ENCODE data around the gene ATP5PB.

Gene ATP5PB

DNA sequence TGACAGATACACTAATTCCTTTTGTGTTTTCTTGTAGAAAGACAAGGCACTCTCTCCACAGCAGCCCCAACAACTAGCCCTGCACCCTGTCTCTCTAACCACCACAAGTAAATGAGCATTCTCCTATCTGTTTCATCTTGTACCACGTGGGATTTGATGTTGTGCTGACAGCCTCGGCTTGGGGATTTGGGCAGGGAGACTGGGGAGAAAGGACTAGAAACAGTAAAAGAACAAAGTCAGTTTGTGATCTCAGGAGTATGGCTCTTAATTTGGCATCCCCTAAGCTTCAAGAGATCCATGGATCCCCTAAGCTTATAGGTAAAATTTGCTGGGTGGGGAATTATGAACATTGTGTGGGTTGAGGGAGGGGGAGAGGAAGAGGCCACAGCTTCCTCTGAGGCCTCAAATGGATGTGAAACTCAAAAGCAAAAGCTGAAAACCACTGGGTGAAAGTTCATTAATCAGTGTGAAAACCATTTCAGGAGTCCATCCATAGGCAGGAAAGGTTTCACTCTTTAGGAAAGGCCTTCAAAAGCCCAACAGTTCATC, 27.6 kb downstream of the ATP5PB start:
- no peak for DNase-seq

DNA sequence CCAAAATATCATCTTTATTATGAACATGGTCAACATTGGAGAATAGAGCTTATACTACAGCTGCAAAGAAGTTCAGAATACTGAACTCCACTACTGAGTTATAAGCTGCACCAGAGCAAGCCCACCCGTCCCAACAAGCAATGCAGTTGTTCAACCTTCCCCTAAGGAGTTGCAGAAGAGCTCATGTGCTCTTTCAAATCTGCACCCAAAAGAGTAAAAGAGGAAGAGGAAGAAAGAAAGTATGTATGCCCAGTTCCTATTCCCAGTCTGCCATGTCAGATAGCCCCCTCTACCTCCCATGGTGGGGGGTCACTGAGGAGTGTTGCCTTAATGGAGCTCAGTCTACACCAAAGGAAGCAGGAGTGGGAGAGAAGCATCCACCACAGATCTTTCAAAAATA, 31.4 kb downstream of the ATP5PB start:
- no peak for DNase-seq

DNA sequence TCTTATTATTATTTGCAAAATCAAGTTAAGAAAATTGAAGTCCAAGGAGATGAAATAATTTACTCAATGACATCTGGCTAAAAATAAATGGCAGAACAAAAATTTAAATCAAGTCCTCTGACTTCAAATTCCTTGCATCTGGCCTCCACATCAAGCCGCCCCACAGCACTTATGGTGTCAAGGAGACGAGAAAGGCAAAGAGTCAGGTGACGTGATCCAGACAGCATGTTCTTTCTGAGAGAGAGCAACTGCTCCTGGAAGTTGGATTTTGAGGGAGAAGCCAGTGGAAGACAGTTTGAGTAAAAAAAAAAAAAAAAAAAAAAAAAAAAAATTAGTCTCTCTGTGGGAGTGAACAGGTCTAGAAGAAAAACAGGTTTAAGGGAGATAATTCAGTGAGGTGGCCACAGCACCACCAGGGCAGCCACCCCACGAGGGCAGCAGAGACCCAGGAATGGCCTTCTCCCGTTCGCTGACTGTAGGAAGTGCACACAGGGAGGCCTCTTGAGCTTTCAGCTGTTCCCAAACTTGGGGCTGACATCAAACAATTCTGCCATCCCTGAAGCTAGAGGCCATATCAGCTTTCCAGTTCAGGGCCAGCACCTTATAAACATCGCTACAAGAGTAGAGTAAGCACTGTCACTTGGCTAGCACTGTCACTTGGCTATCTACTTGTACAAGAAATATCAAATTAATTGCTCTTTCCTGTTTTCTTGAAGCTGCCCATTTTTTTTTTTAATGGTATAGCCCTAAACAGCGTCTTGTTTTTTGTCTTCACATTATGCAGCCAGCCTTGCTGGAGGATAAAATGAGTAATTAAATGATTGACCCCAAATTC, 32.3 kb downstream of the ATP5PB start:
- no peak for DNase-seq

DNA sequence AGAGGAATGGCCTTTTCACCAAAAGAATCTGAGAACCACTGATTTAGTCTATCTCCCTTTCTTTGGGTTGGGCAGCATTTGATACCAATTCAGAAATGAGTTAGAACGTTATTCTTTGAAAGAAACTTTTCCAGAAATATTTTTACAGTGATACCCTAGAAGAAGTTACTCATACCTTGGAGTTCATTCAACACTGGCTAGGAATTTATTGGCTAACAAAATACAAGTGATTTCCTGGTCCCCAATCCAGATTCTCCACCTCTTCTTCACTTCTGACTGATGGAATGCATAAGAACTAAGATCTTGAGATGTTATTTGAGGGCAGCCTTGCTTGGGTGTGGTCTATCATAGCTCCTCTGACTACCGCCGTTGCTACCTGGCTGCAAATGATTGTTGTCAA, 33.9 kb downstream of the ATP5PB start:
- DNase-seq, result no peak

DNA sequence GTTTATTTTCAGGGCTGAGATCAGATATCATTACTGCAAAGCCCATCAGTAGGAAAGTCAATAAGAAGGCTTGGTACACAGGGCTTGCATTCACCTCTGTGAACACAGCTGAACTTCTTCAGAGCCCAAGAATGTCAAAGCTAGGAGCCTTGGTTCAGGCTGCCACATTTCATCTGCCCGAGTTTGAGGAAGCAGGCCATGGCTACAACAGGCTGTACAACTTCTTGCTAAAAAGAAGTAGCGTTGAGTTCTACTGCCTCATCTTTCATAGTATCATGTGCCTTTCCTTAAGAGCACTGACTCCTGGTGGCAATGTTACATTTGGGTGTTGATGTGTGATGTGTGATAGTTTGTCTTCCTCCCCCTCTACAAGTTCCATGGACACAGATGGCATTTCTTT, 34.6 kb downstream of the ATP5PB start:
- DNase-seq, result no peak

DNA sequence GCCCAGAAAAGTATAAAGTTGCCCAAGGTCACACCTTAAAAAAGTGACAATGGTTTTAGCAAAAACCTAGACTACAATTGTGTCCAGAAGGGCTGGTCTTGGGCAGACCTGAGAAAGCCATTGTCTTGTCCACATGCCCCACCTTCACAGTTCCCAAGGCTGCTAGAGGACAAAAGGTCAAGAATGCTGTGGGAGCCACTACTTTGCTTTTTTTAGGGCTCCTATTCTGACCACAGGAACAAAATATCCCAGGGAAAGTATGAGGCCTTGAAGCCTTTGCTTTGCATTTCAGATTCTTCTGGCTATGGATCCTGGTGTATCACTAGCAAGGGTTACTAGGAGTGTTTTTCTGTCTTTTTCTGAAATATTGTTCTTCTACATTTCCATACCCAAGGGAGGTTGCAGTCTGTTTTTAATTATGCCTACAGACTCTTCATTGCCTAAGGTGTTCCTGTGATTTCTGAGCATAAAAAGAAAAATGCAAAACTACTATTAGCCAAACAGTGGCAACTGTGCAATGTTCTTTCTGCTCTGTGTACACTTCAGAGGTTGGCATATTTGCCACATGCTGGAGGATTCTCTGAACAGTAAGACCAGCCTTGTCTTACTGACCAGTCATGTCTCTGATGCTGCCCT, 35.2 kb downstream of the ATP5PB start:
- no peak for DNase-seq

DNA sequence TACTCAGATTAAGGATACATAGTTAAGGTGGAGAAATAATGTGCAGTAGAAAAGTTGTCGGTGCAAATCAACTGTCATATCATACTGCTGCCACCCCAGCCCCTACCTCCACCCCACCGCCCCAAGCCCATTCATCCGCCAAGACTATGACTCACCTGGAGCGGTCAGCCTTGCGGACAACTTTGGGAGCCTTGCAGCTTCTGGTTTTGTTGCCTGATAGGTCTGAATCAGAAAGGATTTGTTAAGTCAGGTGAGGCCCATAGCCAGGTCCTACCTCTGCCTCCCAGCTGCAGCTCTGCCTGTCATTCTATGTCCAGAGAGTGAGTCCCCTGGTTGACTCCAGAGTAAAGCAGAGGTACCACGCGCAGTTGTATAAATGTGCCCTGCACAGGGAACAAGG, 37.2 kb downstream of the ATP5PB start:
- no peak for DNase-seq

DNA sequence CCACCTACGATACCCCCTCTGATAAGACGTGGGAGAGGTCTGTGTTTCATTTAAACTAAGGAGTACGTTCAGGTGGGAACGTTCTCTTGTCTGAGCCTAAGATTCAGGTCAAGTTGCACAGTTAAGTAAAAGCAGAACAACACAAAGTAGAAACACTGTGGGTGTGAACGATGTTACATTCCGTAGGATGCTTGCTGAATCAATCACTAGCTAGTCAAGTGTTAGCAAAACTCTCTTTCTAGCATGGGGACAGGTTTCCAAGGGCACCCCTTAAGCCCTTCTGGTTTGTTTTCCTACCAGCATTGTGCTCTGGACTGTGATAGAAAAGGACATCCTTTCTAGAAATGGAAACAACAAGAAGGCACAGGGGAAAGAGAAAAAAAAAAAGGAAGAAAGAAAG, 37.9 kb downstream of the ATP5PB start:
- DNase-seq, result no peak

DNA sequence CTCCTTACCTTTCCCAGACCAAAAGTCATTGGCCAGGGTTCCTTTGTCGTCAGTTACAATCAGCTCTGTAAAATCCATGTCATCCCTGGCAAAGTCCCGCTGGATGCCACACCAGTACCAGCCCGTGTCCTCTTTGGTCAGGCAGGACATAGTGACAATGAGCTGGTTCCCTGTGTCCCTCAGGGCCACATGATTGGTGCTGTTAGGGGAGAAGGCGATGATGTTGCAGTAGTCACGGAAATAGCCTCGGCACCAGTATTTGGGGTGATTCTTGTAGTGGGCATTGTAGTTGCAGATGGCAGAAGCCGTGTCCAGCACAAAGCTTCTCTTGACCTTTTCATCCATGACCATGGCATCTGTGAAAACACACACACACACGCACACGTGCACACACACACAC, 39.4 kb downstream of the ATP5PB start:
- DNase-seq, result no peak

DNA sequence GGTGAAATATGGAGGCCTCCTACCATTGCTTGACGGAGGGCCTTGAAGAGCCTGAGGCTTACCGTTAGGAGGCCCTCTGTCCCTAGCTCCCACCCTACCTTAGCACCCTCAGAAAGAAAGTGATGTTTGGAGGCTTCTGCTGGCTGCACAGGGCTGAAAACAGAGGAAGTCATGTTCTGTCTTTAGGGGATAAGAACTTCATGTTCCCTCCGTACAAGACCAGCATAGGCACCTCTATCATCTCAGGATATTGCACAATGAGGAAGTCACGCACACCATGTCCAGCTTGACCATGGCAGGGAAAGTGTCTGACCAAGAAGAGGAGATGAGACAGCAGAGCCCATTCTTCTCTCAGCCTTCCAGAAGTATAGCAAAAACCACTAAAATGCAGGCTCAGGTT, 40.3 kb downstream of the ATP5PB start:
- no peak for DNase-seq

DNA sequence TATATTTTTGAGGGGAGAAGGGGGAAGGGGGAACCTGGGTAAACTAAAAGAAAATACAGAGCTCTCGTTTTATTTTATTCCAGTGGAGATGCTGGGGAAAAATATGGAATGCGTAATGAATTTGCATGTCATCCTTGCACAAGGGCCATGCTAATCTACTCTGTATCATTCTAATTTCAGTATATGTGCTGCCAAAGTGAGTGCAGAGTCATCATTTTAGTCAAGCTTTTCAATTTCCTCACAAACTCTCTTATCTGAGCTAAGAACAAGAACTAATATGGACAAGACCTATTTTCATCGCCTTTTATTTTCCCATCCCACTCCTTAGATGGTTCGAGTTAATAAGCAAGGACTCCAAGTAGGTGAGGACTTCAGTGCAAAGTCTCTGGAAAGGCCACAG, 41.0 kb downstream of the ATP5PB start:
- no peak for DNase-seq

DNA sequence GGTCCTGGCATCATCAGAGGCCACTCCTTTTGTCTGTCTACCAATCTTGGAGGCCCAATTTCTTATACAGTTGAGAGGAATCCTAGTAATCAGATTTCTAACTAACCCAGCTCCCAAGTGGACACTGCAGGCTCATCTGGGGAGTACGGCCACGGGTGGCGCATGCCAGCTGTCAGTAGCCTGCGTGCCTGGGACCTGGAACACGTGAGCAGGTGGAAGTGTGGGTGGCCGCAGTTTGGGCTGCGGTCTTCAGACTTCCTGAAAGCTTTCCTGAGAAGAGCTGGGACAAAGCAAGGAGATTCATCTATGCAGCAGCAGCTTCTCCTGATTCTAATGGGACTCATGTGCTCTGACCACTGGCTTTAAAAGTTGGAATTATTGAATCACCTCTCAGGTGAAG, 41.8 kb downstream of the ATP5PB start:
- DNase-seq, result no peak

DNA sequence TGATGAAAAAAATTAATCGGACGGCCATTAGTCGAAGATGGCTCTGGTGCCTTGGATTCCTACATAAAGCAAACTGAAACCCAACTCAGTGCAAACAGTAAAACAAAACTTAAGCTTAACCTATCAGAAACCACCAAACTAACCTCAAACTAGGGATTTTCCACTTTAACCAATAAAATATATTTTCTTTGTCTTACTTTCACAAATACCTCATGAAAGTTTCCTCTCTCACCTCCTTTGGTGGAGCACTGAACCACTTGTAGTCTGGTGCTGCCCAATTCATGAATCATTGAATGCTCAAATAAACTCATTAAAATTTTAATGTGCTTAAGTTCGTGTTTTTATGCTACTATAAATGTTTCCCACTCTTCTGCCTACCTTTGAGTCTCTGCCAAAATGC, 47.1 kb downstream of the ATP5PB start:
- no peak for DNase-seq

DNA sequence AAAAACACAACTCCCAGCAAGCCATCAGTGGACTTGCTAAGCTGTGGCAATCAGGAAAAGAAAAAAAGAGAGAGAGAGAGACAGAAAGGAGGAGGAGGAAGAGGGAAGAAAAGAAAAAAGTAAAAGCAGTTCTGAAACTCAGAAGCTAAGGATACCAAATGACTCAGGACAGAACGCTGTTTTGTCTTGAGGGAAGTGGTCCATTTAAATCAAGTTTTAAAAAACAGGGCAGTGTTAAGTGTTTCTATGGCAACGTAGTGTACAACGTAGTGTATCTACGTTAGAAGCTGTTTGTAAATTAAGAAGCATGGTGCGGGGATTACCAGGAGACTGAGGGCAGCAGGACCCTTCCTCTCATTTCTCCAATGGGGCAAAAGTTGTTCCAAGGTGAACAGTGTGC, 48.3 kb downstream of the ATP5PB start:
- no peak for DNase-seq

DNA sequence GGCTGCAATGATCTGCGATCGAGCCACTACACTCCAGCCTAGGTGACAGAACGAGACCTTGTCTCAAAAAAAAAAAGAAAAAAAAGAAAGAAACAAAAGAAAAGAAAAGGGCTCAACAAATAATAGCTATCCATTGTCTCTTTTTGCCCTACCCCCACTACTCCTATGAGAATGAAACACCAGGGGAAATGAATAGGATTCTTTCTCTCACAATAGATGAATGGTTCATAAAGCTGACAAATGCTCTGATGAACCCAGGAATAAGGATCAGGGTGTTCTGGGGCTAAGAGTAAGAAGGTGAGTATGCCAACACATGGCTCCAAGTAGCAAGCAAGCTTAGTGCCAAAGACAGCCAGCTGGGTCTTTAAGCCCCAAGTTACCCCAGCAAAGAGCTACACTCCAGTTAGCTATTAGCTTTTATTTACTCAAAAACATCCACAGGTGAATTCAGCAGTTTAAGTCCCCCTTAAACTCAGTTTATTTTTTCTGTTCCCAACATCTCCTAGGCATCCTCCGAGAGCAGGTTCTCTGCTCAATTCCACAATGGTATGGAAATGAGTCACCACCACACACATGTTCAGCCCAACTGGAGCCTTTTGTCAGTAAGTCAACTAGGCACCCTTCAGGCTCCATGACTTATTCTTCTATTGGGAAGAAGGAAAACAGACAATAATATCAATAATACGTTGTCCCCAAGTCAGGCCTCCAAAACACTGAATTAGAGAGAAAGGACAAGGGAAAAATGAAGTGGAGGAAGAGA, 49.9 kb downstream of the ATP5PB start:
- DNase-seq, result no peak

DNA sequence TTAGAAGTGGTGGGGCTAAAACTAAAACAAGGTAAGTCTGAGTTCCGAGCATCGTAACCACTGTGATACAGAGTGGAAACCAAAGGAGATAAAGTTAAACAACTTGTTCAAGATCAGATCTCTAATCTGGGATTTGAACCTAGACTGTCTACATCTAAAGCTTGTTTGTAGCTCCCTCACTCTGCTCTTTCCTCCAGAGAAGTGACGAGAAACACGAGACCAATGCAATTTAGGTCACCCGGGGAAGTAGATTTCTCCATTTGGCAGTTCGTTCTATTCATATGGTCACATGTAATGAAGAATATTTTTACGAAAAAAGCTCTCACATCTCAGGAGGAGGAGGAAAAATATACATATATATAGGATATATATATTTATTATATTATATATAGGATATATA, 52.4 kb downstream of the ATP5PB start:
- DNase-seq, result no peak

DNA sequence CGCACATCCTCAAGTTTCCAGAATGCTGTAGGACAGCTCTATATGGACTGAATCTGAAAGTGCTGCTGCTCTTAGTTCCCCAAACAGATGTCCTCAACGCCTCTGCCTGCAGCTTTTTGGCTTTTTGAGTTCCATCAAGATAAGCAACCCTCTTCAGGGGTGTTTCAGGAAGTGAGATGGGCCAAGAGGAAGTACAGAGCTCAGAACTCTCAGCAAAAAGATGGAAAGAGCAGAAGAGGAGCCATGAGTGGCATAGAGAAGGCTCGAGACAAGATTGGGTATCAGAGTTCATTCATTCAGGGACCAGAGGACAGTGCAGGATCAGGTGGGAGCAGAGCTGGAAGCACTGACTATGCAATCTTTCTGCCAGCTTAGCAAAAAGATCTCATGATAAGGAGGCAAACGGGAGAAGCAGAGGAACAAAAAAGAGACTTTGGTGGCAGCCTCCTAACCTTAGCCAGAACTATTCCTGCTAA, 54.4 kb downstream of the ATP5PB start, which contains the start of the genes ADORA3 and TMIGD3:
Gene ADORA3, minus strand, starts transcription at position 49 of the 476 bp plus-strand sequence. CDS start 279 bp downstream, outside the sequence.
Gene TMIGD3, minus strand, starts transcription at position 49 of the 476 bp plus-strand sequence. CDS start 279 bp downstream, outside the sequence.
- DNase-seq, result peak; percentile 73

DNA sequence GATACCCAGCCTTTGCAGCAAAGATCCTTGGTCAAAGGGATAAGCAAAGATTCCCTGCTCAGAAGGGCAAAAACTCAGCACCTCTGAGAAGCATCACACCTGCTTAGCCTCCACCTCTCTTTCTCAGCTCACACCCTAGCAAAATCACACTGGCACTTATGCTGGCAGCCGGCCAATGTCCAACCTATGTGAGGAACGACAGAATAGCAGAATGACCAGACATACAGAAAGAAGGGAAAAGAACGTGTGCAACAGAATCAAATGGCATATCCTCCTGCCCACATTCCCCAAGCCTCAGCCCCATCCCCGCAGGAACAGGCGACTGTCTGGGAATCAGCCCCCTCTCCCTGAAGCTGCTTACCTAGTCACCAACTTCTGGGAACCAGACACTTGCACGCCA, 54.8 kb downstream of the ATP5PB start:
- DNase-seq, result no peak

DNA sequence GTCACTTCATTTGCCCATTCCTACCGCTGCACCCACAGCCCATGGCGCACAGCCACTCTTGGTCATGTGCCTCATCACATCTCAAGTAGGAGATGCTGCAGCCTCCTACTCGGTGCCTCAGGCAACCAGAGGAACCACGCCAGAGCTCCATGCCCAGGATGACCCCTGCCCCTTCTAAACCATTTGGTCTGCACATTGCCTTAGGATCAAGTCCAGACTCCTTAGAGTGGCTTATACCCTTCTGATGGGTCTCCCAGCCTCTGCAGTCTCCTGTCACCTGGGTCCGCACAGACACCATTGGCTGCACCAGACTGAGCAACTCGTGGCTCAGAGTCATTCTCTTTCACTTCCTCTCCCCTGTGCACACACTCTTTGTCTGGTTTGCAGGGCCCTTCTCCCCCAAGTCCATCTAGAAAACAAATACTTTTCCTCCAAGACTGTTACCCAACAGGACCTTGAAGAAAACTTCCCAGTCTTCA, 56.4 kb downstream of the ATP5PB start:
- peak; percentile 21 for DNase-seq

DNA sequence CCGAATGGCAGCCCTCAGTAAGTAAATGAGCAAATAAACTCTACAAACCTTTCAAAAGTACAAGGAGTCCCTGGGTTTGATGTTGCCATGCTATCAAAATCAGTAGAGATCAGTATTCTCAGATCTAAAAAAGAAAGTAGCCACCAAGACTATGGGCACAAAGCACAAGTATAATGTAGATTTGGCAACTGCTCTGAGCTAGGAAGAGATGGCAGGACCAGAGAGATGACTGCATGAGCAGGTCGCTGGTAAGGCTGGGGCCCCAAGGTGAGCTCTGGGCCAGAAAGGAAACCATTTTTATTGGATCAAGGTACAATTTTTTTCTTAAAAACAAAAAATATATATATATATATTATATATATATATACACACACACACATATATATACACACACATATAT, 57.3 kb downstream of the ATP5PB start:
- DNase-seq, result no peak

DNA sequence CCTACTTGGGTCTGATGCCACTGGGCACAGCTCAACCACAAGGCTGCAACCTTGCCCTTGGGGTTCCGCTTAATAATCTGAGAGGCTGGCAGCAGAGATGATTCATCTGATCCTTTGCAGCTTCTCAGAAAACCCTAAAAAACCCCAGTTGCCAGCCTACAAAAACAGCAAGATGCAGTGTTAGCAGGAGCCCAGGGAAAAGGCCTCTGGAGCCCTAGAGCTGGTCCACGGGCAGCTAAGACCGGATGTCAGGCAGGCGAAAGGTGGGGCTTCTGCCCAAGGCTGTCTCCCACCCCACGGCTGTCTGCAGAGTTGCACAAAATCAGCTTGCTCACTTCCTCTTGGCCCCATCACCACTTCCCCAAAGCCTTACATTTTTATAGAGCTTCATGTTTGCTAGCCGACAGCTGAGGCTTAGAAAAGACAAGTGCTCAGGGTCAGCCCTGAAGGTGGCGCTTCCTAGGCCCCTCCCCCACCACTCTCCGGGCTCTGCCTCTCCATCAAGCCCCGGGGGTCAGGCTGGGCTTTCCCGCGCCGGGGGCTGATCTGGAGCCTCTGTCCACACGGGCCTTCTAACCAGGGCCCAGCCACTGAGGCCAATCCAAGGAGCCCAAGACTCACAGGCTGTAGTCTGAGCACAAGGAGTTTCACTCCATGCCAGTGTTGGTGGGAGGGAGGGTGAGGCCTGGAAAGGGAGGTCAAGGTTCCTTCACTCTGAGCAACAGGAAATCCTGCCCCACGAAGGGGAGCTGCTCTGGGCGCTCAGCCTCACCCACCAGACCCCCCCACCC, 58.3 kb downstream of the ATP5PB start:
- DNase-seq, result peak; percentile 92

DNA sequence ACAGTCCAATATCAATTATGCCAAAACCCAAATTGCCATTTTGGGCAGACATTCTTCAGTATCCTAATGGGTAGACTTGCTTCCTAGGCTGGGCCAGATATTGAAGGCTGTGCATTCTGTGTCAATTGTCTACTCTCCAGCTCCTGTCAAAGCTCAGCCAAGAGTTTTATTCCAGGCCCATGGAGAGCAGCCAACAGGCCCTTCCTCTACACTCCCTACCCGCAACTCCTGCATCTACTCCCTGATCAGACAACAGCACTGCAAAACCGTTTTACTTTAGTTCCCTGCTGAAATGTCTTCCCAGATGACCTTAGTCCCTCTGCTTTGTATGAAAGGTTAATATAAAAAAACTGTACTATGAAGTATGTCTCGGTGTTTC, 60.7 kb downstream of the ATP5PB start:
- DNase-seq, result no peak
